Measurements from ENCODE around the gene ASCC1.

DNA sequence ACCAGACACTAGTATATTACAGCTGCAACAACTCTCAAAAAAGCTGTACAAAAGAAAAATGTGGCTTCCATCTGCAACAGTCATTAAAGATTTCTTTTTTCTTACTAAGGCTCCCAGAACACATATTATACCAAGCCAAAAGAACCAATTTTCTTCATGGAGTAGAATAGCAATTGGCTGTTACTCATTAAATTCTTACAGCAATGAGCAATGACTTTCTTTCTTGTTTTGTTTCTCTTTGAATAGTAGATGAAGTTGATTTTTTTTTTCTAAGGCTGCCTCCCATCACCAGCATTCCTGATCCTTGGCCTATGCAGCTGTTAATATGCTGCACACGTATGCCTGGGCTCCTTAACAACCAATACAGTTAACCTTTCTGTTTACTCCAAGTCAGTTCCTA lies 91.1 kb downstream of the ASCC1 start:
- TF ChIP-seq, protein P1, sequence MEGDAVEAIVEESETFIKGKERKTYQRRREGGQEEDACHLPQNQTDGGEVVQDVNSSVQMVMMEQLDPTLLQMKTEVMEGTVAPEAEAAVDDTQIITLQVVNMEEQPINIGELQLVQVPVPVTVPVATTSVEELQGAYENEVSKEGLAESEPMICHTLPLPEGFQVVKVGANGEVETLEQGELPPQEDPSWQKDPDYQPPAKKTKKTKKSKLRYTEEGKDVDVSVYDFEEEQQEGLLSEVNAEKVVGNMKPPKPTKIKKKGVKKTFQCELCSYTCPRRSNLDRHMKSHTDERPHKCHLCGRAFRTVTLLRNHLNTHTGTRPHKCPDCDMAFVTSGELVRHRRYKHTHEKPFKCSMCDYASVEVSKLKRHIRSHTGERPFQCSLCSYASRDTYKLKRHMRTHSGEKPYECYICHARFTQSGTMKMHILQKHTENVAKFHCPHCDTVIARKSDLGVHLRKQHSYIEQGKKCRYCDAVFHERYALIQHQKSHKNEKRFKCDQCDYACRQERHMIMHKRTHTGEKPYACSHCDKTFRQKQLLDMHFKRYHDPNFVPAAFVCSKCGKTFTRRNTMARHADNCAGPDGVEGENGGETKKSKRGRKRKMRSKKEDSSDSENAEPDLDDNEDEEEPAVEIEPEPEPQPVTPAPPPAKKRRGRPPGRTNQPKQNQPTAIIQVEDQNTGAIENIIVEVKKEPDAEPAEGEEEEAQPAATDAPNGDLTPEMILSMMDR (optimal IDR thresholded peaks at IDR 0.05 in 1 of 3, IDR thresholded peaks at IDR 0.05 in 1 of 3, conservative IDR thresholded peaks at IDR 0.05 in 1 of 3; ENCODE audit: extremely low read depth in 1 of 3, insufficient read depth in 2 of 3, low read length in 3 of 3), result no peak
- no peak for TF ChIP-seq EZH2 (IDR thresholded peaks at IDR 0.05; ENCODE audit: low read length)

Data from keratinocyte (primary cell).